ENCODE results near the gene HS6ST1.

DNA sequence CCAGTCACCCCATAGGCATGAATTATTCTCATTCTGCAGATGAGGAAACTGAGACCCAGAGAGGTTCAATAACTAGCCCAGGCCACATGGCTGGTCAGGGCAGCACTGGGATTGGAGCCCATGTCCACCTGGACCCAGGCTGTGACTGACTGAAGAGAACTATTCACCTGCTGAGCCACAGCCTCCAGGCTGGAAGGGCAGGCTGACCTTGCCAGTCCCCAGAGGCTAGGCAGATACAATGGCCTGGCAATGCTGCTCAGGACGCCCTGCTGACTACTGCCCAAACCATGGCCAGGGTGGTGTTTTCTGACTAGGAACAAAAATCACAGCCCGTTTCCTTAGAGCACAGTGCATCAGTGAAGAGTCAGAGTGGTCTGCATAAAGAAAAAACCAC is 36.8 kb downstream of the HS6ST1 start:
- TF ChIP-seq CTCF (IDR thresholded peaks at IDR 0.05 in 4 of 5, conservative IDR thresholded peaks at IDR 0.05 in 1 of 5) (no peak), POLR2A (IDR thresholded peaks at IDR 0.05) (no peak)
